ENCODE results near the gene CADPS. TPM values are rescaled to one million over a fixed set of nuclear protein-coding genes. Genes with fewer than 3 reads are reported as not detected.

The CADPS gene
- polyA plus RNA-seq, 1 of the 3 experiments (the other 2 are of a cell fraction), result 5.8 TPM

DNA sequence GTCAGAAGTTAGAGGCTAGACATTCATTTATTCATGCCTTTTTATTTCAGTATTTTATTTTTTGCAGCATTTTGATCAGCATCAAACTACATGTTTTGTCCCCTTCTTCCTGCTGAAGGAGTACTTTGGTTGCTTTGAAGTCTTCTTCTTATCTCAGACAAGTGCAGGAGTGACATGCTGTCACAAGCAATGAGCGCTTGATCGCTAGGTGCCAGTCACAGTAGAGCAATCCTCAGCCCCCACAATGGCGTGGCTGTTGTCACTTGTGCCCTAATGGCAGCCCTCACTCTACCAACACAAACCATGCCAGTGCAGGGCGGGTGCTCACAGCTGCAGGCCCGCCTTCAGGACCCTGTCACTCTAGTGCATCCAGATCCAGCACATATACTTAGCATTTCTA, 317.2 kb downstream of the CADPS start:
- WGBS (ENCODE audit: low lambda C conversion rate), result 100% methylated on average over 3 of the region's 5 CpGs
- H3K36me3 ChIP-seq (replicated peaks in 1 of 2; ENCODE audit: control insufficient read depth in 1 of 2, insufficient read depth in 2 of 2, low read length in 1 of 2), result no peaks in the 10 kb centered on the region
- no peak overlapping the region for H3K27ac ChIP-seq (ENCODE audit: low read depth in 2 of 2, low read length in 1 of 2)
- no peaks in the 10 kb centered on the region for H3K27me3 ChIP-seq (ENCODE audit: insufficient read depth)
- ChIA-PET CTCF (interaction anchor here (0.6 to 11.1 kb wide), 25 partner anchors 8 to 700 kb away, joined by 3 to 142 read pairs (median 4); partner anchors contain the start of gene FEZF2), POLR2A (no interaction called here)
- no peaks in the 10 kb centered on the region for H4K20me1 ChIP-seq (ENCODE audit: insufficient read depth)
- no peaks in the 10 kb centered on the region for H3K9me2 ChIP-seq
- H3K4me1 ChIP-seq (ENCODE audit: control insufficient read depth in 1 of 2, insufficient read depth in 2 of 2, low read depth in 1 of 2, low read length in 1 of 2), result peaks cover 0 to 10% of the 10 kb centered on the region in 2 experiments; a peak in 3 of 4 replicates
- H3K9me3 ChIP-seq, result no peaks in the 10 kb centered on the region
- no peak overlapping the region for H3K9ac ChIP-seq
- no peak overlapping the region for H2AFZ ChIP-seq (ENCODE audit: low read depth)
- no peak for TF ChIP-seq YY1 (IDR thresholded peaks at IDR 0.05; ENCODE audit: low read depth)
- TF ChIP-seq, protein P1, sequence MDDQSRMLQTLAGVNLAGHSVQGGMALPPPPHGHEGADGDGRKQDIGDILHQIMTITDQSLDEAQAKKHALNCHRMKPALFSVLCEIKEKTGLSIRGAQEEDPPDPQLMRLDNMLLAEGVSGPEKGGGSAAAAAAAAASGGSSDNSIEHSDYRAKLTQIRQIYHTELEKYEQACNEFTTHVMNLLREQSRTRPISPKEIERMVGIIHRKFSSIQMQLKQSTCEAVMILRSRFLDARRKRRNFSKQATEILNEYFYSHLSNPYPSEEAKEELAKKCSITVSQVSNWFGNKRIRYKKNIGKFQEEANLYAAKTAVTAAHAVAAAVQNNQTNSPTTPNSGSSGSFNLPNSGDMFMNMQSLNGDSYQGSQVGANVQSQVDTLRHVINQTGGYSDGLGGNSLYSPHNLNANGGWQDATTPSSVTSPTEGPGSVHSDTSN (IDR thresholded peaks at IDR 0.05), result no peak
- TF ChIP-seq TCF12 (IDR thresholded peaks at IDR 0.05), result no peak
- TF ChIP-seq MXI1 (IDR thresholded peaks at IDR 0.05; ENCODE audit: low read depth, low read length), result no peak
- no peak for TF ChIP-seq TAF1 (IDR thresholded peaks at IDR 0.05; ENCODE audit: borderline replicate concordance, low read depth, low read length)
- TF ChIP-seq ELF1 (IDR thresholded peaks at IDR 0.05), result no peak
- TF ChIP-seq, protein P2, sequence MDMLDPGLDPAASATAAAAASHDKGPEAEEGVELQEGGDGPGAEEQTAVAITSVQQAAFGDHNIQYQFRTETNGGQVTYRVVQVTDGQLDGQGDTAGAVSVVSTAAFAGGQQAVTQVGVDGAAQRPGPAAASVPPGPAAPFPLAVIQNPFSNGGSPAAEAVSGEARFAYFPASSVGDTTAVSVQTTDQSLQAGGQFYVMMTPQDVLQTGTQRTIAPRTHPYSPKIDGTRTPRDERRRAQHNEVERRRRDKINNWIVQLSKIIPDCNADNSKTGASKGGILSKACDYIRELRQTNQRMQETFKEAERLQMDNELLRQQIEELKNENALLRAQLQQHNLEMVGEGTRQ (IDR thresholded peaks at IDR 0.05; ENCODE audit: borderline replicate concordance, low read depth, low read length), result no peak
- H3K79me2 ChIP-seq (ENCODE audit: insufficient read depth), result no peaks in the 10 kb centered on the region
- DNase-seq, result no peak
- H3K4me2 ChIP-seq, result no peak overlapping the region
- peaks cover 10% of the 10 kb centered on the region for H3F3A ChIP-seq (replicated peaks; ENCODE audit: insufficient read depth)
- H3K4me3 ChIP-seq (ENCODE audit: low read depth in 2 of 2, low read length in 1 of 2), result no peak overlapping the region

DNA sequence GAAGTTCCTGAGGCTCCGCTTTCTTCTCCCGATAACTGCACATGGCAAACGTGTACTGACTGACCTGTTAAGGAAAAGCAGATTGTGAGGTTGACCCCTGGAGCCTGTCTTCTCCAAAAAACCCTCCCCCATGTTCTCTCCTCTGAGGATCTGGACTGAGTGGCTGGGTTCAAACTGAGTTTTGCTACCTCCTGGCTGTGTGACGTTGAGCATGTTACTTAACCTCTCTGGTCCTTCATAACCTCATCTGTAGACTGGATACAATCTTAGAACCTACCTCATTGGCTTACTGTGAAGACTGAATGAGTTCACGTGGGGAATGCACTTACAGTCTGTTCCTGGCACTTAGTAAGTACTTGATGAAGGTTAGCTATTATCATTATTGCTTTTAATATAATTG, 317.8 kb downstream of the CADPS start:
- Histone ChIP-seq H3K4me1 (ENCODE audit: control insufficient read depth in 1 of 2, insufficient read depth in 2 of 2, low read depth in 1 of 2, low read length in 1 of 2) (peaks cover 0 to 4% of the 10 kb centered on the region in 2 experiments; a peak in 3 of 4 replicates), H3F3A (replicated peaks; ENCODE audit: insufficient read depth) (peaks cover 7% of the 10 kb centered on the region), H3K27me3 (ENCODE audit: insufficient read depth) (no peaks in the 10 kb centered on the region), H3K4me2 (no peak overlapping the region), H4K20me1 (ENCODE audit: insufficient read depth) (no peaks in the 10 kb centered on the region), H2AFZ (ENCODE audit: low read depth) (no peak overlapping the region), H3K36me3 (replicated peaks in 1 of 2; ENCODE audit: control insufficient read depth in 1 of 2, insufficient read depth in 2 of 2, low read length in 1 of 2) (no peaks in the 10 kb centered on the region), H3K9me2 (no peaks in the 10 kb centered on the region), H3K9ac (no peak overlapping the region), H3K79me2 (ENCODE audit: insufficient read depth) (no peaks in the 10 kb centered on the region), H3K4me3 (ENCODE audit: low read depth in 2 of 2, low read length in 1 of 2) (no peak overlapping the region), H3K9me3 (no peaks in the 10 kb centered on the region), H3K27ac (ENCODE audit: low read depth in 2 of 2, low read length in 1 of 2) (no peak overlapping the region)
- WGBS (ENCODE audit: low lambda C conversion rate), result 50% methylated on average over 3 of the region's 5 CpGs
- POLR2A ChIA-PET, result no interaction called here
- CTCF ChIA-PET, result interaction anchor here (0.6 to 11.1 kb wide), 16 partner anchors 9 to 699 kb away, joined by 3 to 142 read pairs (median 4); partner anchors contain the start of gene FEZF2
- DNase-seq, result no peak
- TF ChIP-seq RCOR1 (IDR thresholded peaks at IDR 0.05; ENCODE audit: low read length) (no peak), YY1 (IDR thresholded peaks at IDR 0.05; ENCODE audit: low read depth) (no peak), GATA2 (CRISPR knock-in tag; IDR thresholded peaks at IDR 0.05) (no peak), GABPA (IDR thresholded peaks at IDR 0.05; ENCODE audit: low read depth) (no peak), RFX5 (IDR thresholded peaks at IDR 0.05; ENCODE audit: low read length) (no peak), RAD21 (IDR thresholded peaks at IDR 0.05; ENCODE audit: low read length) (no peak), TAF1 (IDR thresholded peaks at IDR 0.05; ENCODE audit: borderline replicate concordance, low read depth, low read length) (no peak), MXI1 (IDR thresholded peaks at IDR 0.05; ENCODE audit: low read depth, low read length) (no peak), NRF1 (IDR thresholded peaks at IDR 0.05; ENCODE audit: low read depth, low read length) (no peak), EP300 (IDR thresholded peaks at IDR 0.05; ENCODE audit: borderline replicate concordance in 1 of 2, low read depth in 1 of 2, low read length in 1 of 2) (no peak)
- TF ChIP-seq, protein P3, sequence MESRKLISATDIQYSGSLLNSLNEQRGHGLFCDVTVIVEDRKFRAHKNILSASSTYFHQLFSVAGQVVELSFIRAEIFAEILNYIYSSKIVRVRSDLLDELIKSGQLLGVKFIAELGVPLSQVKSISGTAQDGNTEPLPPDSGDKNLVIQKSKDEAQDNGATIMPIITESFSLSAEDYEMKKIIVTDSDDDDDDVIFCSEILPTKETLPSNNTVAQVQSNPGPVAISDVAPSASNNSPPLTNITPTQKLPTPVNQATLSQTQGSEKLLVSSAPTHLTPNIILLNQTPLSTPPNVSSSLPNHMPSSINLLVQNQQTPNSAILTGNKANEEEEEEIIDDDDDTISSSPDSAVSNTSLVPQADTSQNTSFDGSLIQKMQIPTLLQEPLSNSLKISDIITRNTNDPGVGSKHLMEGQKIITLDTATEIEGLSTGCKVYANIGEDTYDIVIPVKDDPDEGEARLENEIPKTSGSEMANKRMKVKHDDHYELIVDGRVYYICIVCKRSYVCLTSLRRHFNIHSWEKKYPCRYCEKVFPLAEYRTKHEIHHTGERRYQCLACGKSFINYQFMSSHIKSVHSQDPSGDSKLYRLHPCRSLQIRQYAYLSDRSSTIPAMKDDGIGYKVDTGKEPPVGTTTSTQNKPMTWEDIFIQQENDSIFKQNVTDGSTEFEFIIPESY (IDR thresholded peaks at IDR 0.05; ENCODE audit: borderline replicate concordance, low read depth), result no peak
- TF ChIP-seq, protein P4, sequence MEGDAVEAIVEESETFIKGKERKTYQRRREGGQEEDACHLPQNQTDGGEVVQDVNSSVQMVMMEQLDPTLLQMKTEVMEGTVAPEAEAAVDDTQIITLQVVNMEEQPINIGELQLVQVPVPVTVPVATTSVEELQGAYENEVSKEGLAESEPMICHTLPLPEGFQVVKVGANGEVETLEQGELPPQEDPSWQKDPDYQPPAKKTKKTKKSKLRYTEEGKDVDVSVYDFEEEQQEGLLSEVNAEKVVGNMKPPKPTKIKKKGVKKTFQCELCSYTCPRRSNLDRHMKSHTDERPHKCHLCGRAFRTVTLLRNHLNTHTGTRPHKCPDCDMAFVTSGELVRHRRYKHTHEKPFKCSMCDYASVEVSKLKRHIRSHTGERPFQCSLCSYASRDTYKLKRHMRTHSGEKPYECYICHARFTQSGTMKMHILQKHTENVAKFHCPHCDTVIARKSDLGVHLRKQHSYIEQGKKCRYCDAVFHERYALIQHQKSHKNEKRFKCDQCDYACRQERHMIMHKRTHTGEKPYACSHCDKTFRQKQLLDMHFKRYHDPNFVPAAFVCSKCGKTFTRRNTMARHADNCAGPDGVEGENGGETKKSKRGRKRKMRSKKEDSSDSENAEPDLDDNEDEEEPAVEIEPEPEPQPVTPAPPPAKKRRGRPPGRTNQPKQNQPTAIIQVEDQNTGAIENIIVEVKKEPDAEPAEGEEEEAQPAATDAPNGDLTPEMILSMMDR (IDR thresholded peaks at IDR 0.05), result no peak
- TF ChIP-seq, protein P5, sequence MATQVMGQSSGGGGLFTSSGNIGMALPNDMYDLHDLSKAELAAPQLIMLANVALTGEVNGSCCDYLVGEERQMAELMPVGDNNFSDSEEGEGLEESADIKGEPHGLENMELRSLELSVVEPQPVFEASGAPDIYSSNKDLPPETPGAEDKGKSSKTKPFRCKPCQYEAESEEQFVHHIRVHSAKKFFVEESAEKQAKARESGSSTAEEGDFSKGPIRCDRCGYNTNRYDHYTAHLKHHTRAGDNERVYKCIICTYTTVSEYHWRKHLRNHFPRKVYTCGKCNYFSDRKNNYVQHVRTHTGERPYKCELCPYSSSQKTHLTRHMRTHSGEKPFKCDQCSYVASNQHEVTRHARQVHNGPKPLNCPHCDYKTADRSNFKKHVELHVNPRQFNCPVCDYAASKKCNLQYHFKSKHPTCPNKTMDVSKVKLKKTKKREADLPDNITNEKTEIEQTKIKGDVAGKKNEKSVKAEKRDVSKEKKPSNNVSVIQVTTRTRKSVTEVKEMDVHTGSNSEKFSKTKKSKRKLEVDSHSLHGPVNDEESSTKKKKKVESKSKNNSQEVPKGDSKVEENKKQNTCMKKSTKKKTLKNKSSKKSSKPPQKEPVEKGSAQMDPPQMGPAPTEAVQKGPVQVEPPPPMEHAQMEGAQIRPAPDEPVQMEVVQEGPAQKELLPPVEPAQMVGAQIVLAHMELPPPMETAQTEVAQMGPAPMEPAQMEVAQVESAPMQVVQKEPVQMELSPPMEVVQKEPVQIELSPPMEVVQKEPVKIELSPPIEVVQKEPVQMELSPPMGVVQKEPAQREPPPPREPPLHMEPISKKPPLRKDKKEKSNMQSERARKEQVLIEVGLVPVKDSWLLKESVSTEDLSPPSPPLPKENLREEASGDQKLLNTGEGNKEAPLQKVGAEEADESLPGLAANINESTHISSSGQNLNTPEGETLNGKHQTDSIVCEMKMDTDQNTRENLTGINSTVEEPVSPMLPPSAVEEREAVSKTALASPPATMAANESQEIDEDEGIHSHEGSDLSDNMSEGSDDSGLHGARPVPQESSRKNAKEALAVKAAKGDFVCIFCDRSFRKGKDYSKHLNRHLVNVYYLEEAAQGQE (IDR thresholded peaks at IDR 0.05; ENCODE audit: low read depth, low read length), result no peak
- TF ChIP-seq, protein P6, sequence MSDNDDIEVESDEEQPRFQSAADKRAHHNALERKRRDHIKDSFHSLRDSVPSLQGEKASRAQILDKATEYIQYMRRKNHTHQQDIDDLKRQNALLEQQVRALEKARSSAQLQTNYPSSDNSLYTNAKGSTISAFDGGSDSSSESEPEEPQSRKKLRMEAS (IDR thresholded peaks at IDR 0.05; ENCODE audit: low read depth), result no peak

Data from SK-N-SH (cell line).